Peyer's patch (tissue), 4 donors: ENCODE results near the gene IL22RA2.

Source experiments
- CTCF ChIP-seq, 6 experiments: fragments of 450-650 bp in 4 of 6; fragments of 200-600 bp in 2 of 6; sonication (generic) in 1 of 6; IDR thresholded peaks; one replicate each; pipeline ENCODE4 v1.5.1; 2017 to 2019; ENCODE audit warnings: antibody characterized with exemption in 6 of 6, mild to moderate bottlenecking in 3 of 6, moderate library complexity in 1 of 6
- POLR2A ChIP-seq, 2 donors: fragments of 450-650 bp; IDR thresholded peaks; one replicate each; pipeline ENCODE4 v1.5.1; 2017; ENCODE audit warnings: antibody characterized with exemption in 2 of 2, mild to moderate bottlenecking in 2 of 2, moderate library complexity in 2 of 2

- TF ChIP-seq POLR2A (IDR thresholded peaks at IDR 0.05) (no peak), CTCF (IDR thresholded peaks at IDR 0.05) (no peak)
Observed at GRCh38 chr6:137162692-137163306, 10.6 kb downstream of the IL22RA2 start.
